Natural killer cell treated with Interleukin-12 subunit alpha and Interleukin-12 subunit beta and Interleukin-15 and Interleukin-18, amount 100 ng/mL, for 72 hours (primary cell): ENCODE results near the gene NBAS. TPM values are rescaled to one million over a fixed set of nuclear protein-coding genes. Genes with fewer than 3 reads are reported as not detected.

Experiments
- ATAC-seq, 2 donors: fragments of 150-1000 bp; cut with Tn5 transposase in 1 of 2; sonication (Bioruptor Pico), chemical (Tn5 transposase) in 1 of 2; 2 replicates each; pipeline ENCODE4 v1.10.0; 2021
- DNase-seq: peaks from one replicate; pipeline ENCODE4 v3.0.0; 2022; ENCODE audit warnings: low spot score
- H3K27ac Mint-ChIP-seq, 2 donors: 1 replicate in 1 of 2; 2 replicates in 1 of 2; pipeline ENCODE4 v1.8.0; 2022; ENCODE audit warnings: mixed read lengths in 2 of 2, mild to moderate bottlenecking in 1 of 2, moderate library complexity in 1 of 2
- H3K27me3 Mint-ChIP-seq, 2 donors: 1 replicate in 1 of 2; 2 replicates in 1 of 2; pipeline ENCODE4 v1.8.0; 2022; ENCODE audit warnings: mixed read lengths in 2 of 2
- H3K36me3 Mint-ChIP-seq: one replicate; pipeline ENCODE4 v1.8.0; 2022; ENCODE audit warnings: mixed read lengths
- H3K4me1 Mint-ChIP-seq, 2 donors: 1 replicate in 1 of 2; 2 replicates in 1 of 2; pipeline ENCODE4 v1.8.0; 2022; ENCODE audit warnings: low read depth in 2 of 2, mixed read lengths in 2 of 2, mild to moderate bottlenecking in 1 of 2
- H3K4me3 Mint-ChIP-seq: one replicate; pipeline ENCODE4 v1.8.0; 2022; ENCODE audit warnings: mixed read lengths
- H3K9me3 Mint-ChIP-seq: 2 replicates; pipeline ENCODE4 v1.8.0; 2022; ENCODE audit warnings: mixed read lengths
- total RNA-seq, 2 donors: library from RNA; stranded (reverse); gene quantifications; one replicate each; pipeline ENCODE4 v1.2.3, GENCODE V29; 2022

NBAS gene
- total RNA-seq, 2 donors from 2014 or later: 39.0 to 49.5 TPM

- Mint-ChIP-seq H3K27me3 (no peaks in the 10 kb centered on the region), H3K9me3 (no peaks in the 10 kb centered on the region), H3K4me1 (peaks cover 18 to 19% of the 10 kb centered on the region in 2 donors), H3K4me3 (no peak overlapping the region), H3K36me3 (peaks cover 55% of the 10 kb centered on the region), H3K27ac (peak overlapping the region in 1 of 2 donors; percentile 57)
- no peak for ATAC-seq
- no peak for DNase-seq
Measured at GRCh38 chr2:15302154-15302553, 259.0 kb downstream of the NBAS start.

GRCh38 chr2:15300624-15301573 is 260.2 kb downstream of the NBAS start:
- H3K36me3 Mint-ChIP-seq: peaks cover 55% of the 10 kb centered on the region
- no peaks in the 10 kb centered on the region for H3K9me3 Mint-ChIP-seq

GRCh38 chr2:15299904-15300520 is 261.1 kb downstream of the NBAS start:
- Mint-ChIP-seq H3K9me3 (no peaks in the 10 kb centered on the region), H3K4me1 (peaks cover 18 to 19% of the 10 kb centered on the region in 2 donors), H3K4me3 (no peak overlapping the region), H3K36me3 (peaks cover 46% of the 10 kb centered on the region), H3K27ac (peak overlapping the region; percentile 17 to 25), H3K27me3 (no peaks in the 10 kb centered on the region)
- DNase-seq: no peak
- no peak for ATAC-seq

More at GRCh38 chr2:15300624-15301573, 260.2 kb downstream of the NBAS start:
- H3K27ac Mint-ChIP-seq: peak overlapping the region; percentile 17 to 57
- no peak for ATAC-seq
- no peaks in the 10 kb centered on the region for H3K27me3 Mint-ChIP-seq
- H3K4me1 Mint-ChIP-seq: peaks cover 18 to 19% of the 10 kb centered on the region in 2 donors
- DNase-seq: no peak
- no peak overlapping the region for H3K4me3 Mint-ChIP-seq

DNA sequence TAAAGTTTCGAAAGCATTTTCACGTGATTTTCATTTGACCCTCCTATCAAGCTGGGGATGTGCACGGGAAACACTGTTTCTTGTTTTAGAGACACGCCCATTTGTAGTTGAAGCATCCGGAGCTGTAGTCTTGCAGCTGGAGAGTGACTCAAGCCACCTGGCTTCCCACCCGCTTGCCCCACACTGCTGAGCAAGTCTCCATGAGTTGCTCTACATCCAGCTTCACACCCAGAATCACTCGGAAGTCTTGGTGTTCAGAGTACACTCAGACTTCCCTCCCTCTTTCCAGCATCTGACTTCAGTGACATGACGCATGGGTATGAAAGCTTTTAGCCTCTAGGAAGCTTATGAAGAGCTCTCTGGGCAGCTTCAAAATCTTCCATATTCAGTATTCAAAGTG is 262.4 kb downstream of the NBAS start:
- ATAC-seq: no peak
- Mint-ChIP-seq H3K9me3 (no peaks in the 10 kb centered on the region), H3K36me3 (peaks cover 36% of the 10 kb centered on the region), H3K27ac (no peak overlapping the region), H3K27me3 (no peaks in the 10 kb centered on the region), H3K4me1 (peaks cover 13 to 15% of the 10 kb centered on the region in 2 donors), H3K4me3 (no peak overlapping the region)
- DNase-seq: no peak

DNA sequence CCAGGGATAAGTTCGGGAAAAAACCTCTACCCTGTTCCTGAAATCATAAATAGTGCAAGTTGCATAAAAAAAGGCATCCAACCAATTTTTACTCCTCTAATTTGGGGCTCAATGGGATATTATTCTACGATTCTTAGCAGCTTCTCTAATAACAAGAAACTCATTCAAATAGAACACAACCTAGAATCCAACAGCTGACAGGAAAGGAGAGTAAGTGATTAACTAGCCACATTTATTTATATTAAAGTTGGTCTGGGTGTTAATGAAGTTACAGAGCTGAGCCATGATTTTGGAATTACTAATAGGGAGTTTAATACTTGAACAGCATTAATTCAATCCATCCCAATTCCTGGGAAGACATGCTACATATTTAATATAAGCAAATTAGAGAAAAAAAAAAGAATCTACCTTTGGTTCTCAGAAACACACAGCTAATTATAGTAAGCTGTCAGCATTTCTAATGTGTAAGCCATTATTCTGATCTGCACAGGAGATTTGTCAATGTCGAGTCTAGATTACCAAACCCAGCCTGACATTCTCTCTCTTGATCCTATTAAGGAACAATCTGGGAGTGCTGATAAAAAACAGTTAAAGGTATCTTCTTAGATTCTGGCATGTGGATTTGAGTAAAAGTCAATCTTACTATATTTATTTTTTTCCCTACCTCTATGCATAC is 267.7 kb downstream of the NBAS start:
- DNase-seq (no peak), ATAC-seq (no peak)
- H3K36me3 Mint-ChIP-seq: peaks cover 8% of the 10 kb centered on the region
- H3K27ac Mint-ChIP-seq: no peak overlapping the region
- no peaks in the 10 kb centered on the region for H3K9me3 Mint-ChIP-seq
- no peaks in the 10 kb centered on the region for H3K4me1 Mint-ChIP-seq
- no peaks in the 10 kb centered on the region for H3K27me3 Mint-ChIP-seq
- H3K4me3 Mint-ChIP-seq: no peak overlapping the region

DNA sequence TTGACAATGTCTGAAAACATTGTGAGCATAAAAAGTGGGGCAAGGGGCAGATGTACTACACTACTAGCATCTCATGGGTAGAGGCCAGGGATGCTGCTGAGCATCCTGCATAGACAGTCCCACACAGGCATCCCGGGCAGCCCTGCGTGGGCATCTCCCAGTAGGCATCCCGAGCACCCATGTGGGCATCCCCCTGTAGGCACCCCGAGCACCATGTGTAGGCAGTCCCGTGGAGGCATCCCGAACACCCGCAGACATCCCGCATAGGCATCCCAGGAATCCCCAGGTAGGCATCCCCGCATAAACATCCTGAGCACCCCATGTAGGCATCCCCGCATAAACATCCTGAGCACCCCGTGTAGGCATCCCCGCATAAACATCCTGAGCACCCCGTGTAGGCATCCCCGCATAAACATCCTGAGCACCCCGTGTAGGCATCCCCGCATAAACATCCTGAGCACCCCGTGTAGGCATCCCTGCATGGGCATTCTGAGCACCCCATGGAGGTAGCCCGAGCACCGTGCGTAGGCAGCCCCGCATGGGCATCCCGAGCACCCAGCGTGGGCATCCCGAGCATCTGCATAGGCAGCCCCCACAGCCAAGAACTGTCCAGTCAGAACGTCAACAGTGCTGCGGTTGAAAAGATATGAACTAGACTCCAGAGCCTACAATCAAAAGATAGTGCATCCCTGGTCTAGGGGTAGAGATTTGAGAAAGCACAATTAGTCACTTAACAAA is 273.5 kb downstream of the NBAS start:
- Mint-ChIP-seq H3K4me3 (no peak overlapping the region), H3K27me3 (no peaks in the 10 kb centered on the region), H3K36me3 (peaks cover 26% of the 10 kb centered on the region), H3K27ac (no peak overlapping the region), H3K9me3 (no peaks in the 10 kb centered on the region), H3K4me1 (peaks cover 3 to 5% of the 10 kb centered on the region in 2 donors)
- ATAC-seq (peak in 1 of 2 donors; percentile 53), DNase-seq (no peak)

DNA sequence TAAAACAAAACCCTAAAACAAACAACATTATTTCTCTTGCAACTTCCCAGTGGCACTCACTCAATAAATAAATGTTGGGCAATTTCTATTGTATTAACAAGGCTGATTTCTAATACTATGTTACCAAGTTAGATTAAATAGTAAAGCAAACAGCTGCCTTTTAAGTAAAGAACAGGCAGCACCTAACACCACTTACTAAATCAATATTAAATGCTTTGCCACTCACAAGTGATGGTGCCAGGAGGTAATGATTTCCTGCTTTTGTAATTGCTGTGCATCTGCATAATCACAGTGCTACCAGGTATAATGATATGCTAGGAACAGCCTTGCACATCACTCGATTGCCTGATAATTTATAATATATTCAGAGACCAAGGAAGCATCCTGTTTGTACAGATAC is 276.5 kb downstream of the NBAS start:
- ATAC-seq (no peak), DNase-seq (no peak)
- Mint-ChIP-seq H3K36me3 (peaks cover 26% of the 10 kb centered on the region), H3K4me1 (peaks cover 3 to 5% of the 10 kb centered on the region in 2 donors), H3K27ac (no peak overlapping the region), H3K9me3 (no peaks in the 10 kb centered on the region), H3K4me3 (no peak overlapping the region), H3K27me3 (no peaks in the 10 kb centered on the region)

DNA sequence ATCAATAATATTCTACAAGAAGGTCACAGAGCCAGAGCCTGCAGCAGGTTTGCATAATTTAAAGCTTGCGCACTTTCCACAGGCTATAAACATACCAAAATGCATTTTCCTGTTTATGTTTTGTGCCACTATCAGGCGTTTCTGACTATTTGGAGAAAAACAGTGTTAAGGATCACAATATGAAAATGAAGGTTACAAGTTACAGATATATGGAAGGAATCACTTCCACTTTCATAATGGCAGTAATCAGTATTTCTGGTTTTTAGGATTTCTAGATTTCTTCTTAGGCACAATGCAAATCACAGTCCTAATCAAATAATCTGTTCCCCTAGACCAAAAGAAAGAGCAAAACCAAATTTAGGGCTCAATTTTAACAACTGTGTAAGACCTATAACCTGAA is 279.5 kb downstream of the NBAS start:
- DNase-seq (no peak), ATAC-seq (no peak)
- H3K36me3 Mint-ChIP-seq: peaks cover 22% of the 10 kb centered on the region
- H3K4me1 Mint-ChIP-seq: peaks cover 0 to 5% of the 10 kb centered on the region in 2 donors
- no peak overlapping the region for H3K27ac Mint-ChIP-seq
- H3K27me3 Mint-ChIP-seq: no peaks in the 10 kb centered on the region
- H3K9me3 Mint-ChIP-seq: no peaks in the 10 kb centered on the region
- H3K4me3 Mint-ChIP-seq: no peak overlapping the region

GRCh38 chr2:15279201-15279876 is 281.8 kb downstream of the NBAS start:
- Mint-ChIP-seq H3K36me3 (peaks cover 8% of the 10 kb centered on the region), H3K4me3 (no peak overlapping the region), H3K9me3 (no peaks in the 10 kb centered on the region), H3K27me3 (no peaks in the 10 kb centered on the region), H3K4me1 (peaks cover 0 to 1% of the 10 kb centered on the region in 2 donors), H3K27ac (no peak overlapping the region)
- DNase-seq (no peak), ATAC-seq (no peak)

GRCh38 chr2:15278296-15278695 is 282.8 kb downstream of the NBAS start:
- Mint-ChIP-seq H3K27me3 (no peaks in the 10 kb centered on the region), H3K9me3 (no peaks in the 10 kb centered on the region), H3K27ac (no peak overlapping the region), H3K4me3 (no peak overlapping the region), H3K36me3 (peaks cover 6% of the 10 kb centered on the region), H3K4me1 (peaks cover 0 to 3% of the 10 kb centered on the region in 2 donors)
- no peak for DNase-seq
- ATAC-seq: no peak

DNA sequence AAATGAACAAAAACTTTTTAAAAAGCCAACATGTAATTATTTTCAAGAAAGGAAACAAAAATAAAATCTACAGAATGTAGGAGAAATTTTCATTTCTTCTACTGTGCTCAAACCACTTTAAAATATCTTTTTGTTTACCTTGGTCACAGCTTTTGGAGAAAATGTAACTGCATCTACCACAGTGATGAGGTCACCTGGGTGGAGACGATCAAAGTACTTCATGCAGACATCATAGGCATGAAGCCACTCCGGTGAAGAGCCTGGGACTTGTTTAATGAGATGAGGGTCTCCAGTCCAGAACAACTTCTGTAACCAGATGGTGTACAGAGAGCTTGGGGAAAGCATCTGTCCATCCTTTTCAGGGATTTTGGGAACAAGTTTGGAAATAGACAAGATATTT is 285.8 kb downstream of the NBAS start:
- no peaks in the 10 kb centered on the region for H3K9me3 Mint-ChIP-seq
- no peaks in the 10 kb centered on the region for H3K27me3 Mint-ChIP-seq
- no peak overlapping the region for H3K4me3 Mint-ChIP-seq
- no peak for DNase-seq
- peaks cover 17% of the 10 kb centered on the region for H3K36me3 Mint-ChIP-seq
- no peak overlapping the region for H3K27ac Mint-ChIP-seq
- no peak for ATAC-seq
- H3K4me1 Mint-ChIP-seq: peaks cover 0 to 5% of the 10 kb centered on the region in 2 donors

DNA sequence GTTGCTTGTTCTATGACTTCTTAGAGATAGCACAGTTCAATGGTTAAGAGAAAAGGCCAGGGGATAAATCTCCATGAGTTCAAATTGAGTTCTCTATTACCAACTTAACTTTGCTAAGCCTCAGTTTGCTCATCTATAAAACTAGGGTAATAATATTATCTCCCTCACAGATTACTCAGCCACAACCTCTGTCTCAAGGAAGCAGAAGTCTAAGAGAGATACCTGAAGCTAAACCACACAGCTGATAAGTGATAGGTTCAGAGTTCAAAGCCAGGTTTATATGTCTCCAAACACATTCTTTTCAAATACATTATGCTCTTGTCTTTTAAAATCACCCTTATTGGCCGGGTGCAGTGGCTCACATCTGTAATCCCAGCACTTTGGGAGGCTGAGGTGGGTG is 287.7 kb downstream of the NBAS start:
- no peaks in the 10 kb centered on the region for H3K27me3 Mint-ChIP-seq
- no peak overlapping the region for H3K4me3 Mint-ChIP-seq
- H3K27ac Mint-ChIP-seq: no peak overlapping the region
- ATAC-seq (no peak), DNase-seq (no peak)
- peaks cover 17% of the 10 kb centered on the region for H3K36me3 Mint-ChIP-seq
- peaks cover 0 to 5% of the 10 kb centered on the region in 2 donors for H3K4me1 Mint-ChIP-seq
- no peaks in the 10 kb centered on the region for H3K9me3 Mint-ChIP-seq

- DNase-seq (no peak), ATAC-seq (no peak)
- peaks cover 17% of the 10 kb centered on the region for H3K36me3 Mint-ChIP-seq
- no peak overlapping the region for H3K27ac Mint-ChIP-seq
- no peaks in the 10 kb centered on the region for H3K27me3 Mint-ChIP-seq
- no peak overlapping the region for H3K4me3 Mint-ChIP-seq
- peaks cover 0 to 5% of the 10 kb centered on the region in 2 donors for H3K4me1 Mint-ChIP-seq
- H3K9me3 Mint-ChIP-seq: no peaks in the 10 kb centered on the region
Measured at GRCh38 chr2:15272942-15273341, 288.2 kb downstream of the NBAS start.
